Activated CD4-positive, alpha-beta T cell treated with anti-CD3 and anti-CD28 coated beads, Interleukin-10, Interleukin-2, amounts not matched to agents 100 ng/mL and 50 ng/mL, durations not matched to agents 16 hours and 8 hours (primary cell): ENCODE results near the gene LHX8.
"Not testable (repeated sequence)": the region's sequence is repeated elsewhere in the genome, so short reads cannot be mapped to it uniquely, and the experiment has no call there.

Experiments
- DNase-seq: peaks from one replicate; pipeline ENCODE4 v3.0.0-alpha.2; 2020

The LHX8 gene

DNA sequence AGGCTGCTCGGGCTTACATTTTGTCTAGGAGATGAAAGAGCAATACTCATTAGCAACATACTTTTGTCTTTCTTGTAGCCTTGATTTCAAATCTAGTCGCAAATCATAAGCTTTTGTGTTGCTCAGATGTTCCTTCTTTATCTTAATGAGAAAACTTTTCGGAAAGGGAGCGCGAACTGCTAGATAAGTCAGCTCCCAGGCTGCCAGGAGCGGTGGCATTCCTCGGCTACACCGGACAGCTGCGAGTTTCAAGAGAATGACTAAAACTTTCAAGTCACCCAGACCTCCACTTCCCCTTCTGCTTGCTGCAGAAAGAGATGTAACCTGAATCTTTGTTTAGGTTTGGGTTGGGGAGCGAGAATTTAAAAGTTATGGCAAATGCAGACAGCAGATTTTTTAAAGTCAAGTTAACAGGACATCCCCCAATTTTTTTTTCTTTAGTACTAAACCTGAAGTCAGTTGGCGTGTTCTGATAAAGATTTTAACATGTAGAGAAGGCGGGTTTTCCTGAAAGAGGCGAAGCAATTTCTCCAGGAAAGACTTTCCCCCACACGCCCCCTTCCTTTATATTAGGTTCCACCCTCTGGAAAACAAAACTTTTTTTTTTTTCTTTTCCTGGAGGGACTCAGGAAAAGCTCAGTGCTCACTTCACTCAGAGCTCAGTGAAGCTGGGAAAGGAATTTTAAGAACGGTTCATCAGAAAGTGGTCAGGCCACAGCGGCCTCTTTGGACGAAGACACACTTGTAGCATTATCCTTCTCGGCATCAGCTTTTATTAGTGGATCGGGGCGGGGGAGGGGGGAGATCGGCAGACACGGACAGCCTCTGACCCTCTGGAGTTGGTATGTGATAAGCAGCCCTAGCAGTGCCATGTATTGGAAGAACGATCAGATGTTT lies at the start of gene LHX8:
LHX8 (plus strand) TSS at position 639 of the 897 bp plus-strand sequence. CDS start 2,227 bp downstream, outside the sequence.
- no peak for DNase-seq

GRCh38 chr1:75085931-75086330 lies 48.3 kb upstream of the LHX8 start:
- DNase-seq: no peak

GRCh38 chr1:75087278-75087677 lies 46.9 kb upstream of the LHX8 start:
- DNase-seq: no peak

DNA sequence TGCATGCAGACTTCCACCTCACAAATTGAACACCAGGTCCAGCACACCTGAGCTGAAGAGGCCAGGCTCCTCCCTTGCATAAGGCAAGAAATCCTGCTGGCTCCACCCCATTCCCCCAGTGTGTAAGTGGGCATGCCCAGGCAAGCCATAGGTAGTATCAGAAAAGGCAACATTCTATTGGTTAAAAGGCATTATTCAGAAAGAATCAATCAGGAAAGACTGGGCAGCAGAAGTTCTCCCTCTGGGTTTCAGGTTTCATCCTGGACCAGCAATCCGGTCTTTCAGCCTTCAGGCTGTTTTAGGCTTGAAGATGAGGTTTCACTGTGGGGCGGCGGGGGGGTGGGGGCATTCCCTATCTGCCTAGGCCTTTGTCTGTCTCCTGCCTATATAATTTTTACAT lies 42.0 kb upstream of the LHX8 start:
- no peak for DNase-seq

DNA sequence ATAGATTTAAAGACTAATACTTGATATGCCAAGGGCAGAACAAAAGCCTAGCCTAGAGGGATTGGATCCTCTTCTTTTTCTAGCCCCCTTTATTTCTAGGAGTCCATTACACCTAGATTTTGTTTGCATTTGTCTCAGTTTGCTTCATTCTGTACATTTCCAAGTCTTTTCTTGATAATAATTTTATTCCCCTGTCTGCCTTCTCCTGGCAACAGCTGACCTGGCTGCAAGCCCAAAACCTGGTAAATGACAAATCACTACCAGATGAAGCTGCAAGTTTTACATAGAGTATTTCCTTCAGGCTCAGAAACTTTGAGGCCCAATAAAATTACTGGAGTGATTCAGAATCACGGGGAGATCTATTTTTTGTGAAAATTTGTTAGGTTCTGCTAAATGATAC lies 36.5 kb upstream of the LHX8 start:
- no peak for DNase-seq

DNA sequence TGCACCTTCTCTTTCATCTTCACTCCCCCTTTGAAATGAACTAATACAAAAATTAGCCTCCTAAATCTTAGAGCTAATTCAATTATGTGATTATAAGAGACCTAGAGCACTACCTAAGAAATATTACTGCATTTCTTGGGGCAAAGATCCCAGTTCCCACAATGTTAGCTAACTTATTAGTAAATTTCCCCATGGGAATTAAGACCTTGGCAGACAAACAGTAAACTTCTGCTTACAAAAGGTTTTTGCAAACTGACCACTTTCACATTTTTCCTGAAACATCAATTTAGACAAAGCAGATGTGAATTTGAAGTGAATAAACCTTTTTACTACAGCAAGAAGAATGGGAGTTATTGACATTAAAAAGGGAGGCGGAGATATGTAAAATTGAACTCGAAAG lies 34.6 kb upstream of the LHX8 start:
- no peak for DNase-seq

GRCh38 chr1:75100481-75101092 lies 33.6 kb upstream of the LHX8 start:
- DNase-seq: no peak

- DNase-seq: not testable (repeated sequence)
Measured at GRCh38 chr1:75112362-75112951, 21.7 kb upstream of the LHX8 start.

- DNase-seq: no peak
Measured at GRCh38 chr1:75115654-75116053, 18.5 kb upstream of the LHX8 start.

DNA sequence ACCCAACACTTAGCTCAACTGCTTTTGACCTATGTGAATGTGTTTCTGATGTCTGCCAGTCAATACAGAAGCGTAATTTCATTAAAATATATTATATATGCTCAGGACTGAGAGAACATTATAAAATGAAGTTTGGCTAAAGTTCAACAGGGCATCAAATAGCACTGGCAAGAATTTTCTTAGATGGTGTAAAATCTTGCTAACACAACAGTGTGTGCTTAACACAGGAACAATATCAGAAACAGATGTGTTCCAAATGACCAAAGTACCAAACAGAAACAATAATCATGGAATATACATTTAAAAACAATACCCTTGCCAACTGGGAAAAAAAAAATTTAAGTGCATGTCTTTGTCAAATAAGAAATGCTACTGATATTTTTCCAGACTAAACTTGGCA lies 10.4 kb upstream of the LHX8 start:
- no peak for DNase-seq

DNA sequence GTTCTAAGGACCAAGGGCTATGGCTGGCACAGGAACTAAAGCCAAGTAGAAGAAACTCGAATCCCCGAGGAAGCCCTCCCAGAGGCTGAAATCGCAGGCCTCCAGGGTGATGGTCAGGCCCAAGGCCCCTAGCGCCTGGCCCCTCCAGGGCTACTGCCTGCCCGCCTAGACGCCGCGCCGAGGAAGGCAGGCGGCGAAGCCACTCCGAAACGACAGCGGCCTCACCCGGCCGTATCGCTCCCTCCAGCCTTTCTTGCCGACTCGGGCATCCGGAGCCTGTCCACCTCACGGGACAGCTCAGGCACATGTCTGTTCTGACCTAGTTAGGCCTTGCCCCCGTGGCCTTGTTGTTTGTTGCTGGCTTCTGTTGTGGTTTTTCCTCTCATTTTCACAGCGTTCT lies 9.7 kb upstream of the LHX8 start:
- DNase-seq: no peak

GRCh38 chr1:75125161-75125726 lies 8.9 kb upstream of the LHX8 start:
- DNase-seq: no peak

- DNase-seq: no peak
Measured at GRCh38 chr1:75126611-75127101, 7.5 kb upstream of the LHX8 start.

DNA sequence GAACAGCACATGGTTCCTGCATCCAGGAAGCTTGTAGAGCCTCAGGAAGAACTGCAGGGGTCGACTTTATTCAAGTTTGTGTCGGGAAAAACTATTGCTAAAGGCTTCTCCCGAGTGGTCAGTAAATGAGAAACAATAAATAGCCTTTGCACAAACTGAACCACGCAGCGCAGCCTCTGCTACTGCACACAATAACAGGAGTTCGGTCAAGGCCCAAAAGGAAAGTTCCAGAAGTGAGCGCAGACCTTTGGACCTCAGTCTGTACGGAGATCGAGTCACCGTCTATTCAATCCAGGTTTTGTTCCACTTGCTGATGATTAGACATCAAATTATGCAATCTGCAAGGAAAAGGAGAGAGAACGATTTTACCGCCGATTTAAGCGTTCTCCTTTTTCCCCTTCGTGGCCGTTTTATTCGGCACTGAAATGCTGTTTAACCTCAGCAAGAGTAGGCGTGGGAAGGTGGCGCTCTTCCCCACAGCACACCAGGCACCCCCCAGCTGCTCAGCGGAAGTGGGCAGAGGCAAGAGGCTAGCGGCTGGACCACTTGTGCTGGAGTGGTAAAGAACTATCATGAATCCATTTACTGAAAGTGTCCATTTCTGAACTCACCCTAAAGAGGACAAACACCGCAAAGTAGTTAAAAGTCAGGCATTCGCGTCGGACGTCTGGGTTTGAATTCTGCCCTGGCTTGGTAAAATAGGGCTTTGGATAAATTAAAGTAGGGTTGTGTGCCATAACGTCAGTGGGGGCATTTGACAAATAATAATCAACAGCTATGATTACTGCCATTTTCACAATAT lies 6.1 kb upstream of the LHX8 start:
- DNase-seq: no peak

GRCh38 chr1:75129660-75129982 lies 4.6 kb upstream of the LHX8 start:
- DNase-seq: no peak

GRCh38 chr1:75129983-75130789 lies 4.0 kb upstream of the LHX8 start:
- DNase-seq: no peak

- no peak for DNase-seq
Measured at GRCh38 chr1:75130865-75131564, 3.2 kb upstream of the LHX8 start.

GRCh38 chr1:75131565-75132241 lies 2.5 kb upstream of the LHX8 start:
- no peak for DNase-seq

- no peak for DNase-seq
Measured at GRCh38 chr1:75132242-75132811, 1.9 kb upstream of the LHX8 start.
